Measurements from ENCODE around the gene STARD5. TPM values are rescaled to one million over a fixed set of nuclear protein-coding genes. Genes with fewer than 3 reads are reported as not detected.

Gene STARD5
- total and polyA plus RNA-seq, 2 donors (not counting 1 experiment from before 2014, with no cell fraction given) = 15.7 to 19.9 TPM

GRCh38 chr15:81360491-81360890, 36.5 kb upstream of the STARD5 start:
- ChIA-PET POLR2A (no interaction called here), CTCF (no interaction called here)
- no peak overlapping the region for H3K4me3 ChIP-seq (ENCODE audit: control extremely low read depth in 1 of 5, extremely low read depth in 1 of 5, insufficient read depth in 1 of 5, low read depth in 2 of 5, low read length in 4 of 5)
- Mint-ChIP-seq H3K4me3 (no peak overlapping the region), H3K27ac (no peak overlapping the region), H3K9me3 (ENCODE audit: insufficient read depth) (no peaks in the 10 kb centered on the region), H3K27me3 (peaks cover 8% of the 10 kb centered on the region), H3K4me1 (no peaks in the 10 kb centered on the region)
- no peaks in the 10 kb centered on the region for H3K36me3 ChIP-seq (replicated peaks in 1 of 2; ENCODE audit: control extremely low read depth in 1 of 2, control insufficient read depth in 1 of 2, extremely low read depth in 1 of 2, insufficient read depth in 2 of 2, low read length in 1 of 2)
- no peak overlapping the region for H3K4me2 ChIP-seq (replicated peaks; ENCODE audit: low read depth, low read length, poor library complexity, severe bottlenecking)
- TF ChIP-seq EZH2 (IDR thresholded peaks at IDR 0.05; ENCODE audit: borderline replicate concordance, insufficient read depth, low read depth, low read length, poor library complexity, severe bottlenecking) (no peak), CTCF (IDR thresholded peaks at IDR 0.05) (no peak)
- intact Hi-C loops (cut with micrococcal nuclease) = no loop called here
- no peak overlapping the region for H3K9ac ChIP-seq (ENCODE audit: low read length)
- H3K9me3 ChIP-seq (ENCODE audit: control extremely low read depth in 1 of 3, control insufficient read depth in 2 of 3, insufficient read depth in 1 of 3, low read length in 2 of 3) = no peaks in the 10 kb centered on the region
- DNase-seq (no peak), ATAC-seq (ENCODE audit: low read depth) (no peak)
- H3K79me2 ChIP-seq (ENCODE audit: control insufficient read depth, insufficient read depth, low read length) = no peaks in the 10 kb centered on the region
- H4K20me1 ChIP-seq (ENCODE audit: control insufficient read depth, insufficient read depth, low read length, poor library complexity, severe bottlenecking) = no peaks in the 10 kb centered on the region
- H3K4me1 ChIP-seq (ENCODE audit: control insufficient read depth in 2 of 2, insufficient read depth in 2 of 2, low read length in 2 of 2) = no peaks in the 10 kb centered on the region
- WGBS (ENCODE audit: insufficient coverage) = 93% methylated on average over 4 of the region's 5 CpGs
- H3K27ac ChIP-seq (ENCODE audit: low read length in 2 of 2) = no peak overlapping the region
- no peak overlapping the region for H2AFZ ChIP-seq (ENCODE audit: insufficient read depth, low read depth, low read length, poor library complexity, severe bottlenecking)
- H3K27me3 ChIP-seq (replicated peaks in 1 of 4; ENCODE audit: control extremely low read depth in 1 of 4, control insufficient read depth in 3 of 4, insufficient read depth in 4 of 4, low read length in 3 of 4) = no peaks in the 10 kb centered on the region

GRCh38 chr15:81358248-81358647, 34.3 kb upstream of the STARD5 start:
- Histone ChIP-seq H3K4me1 (ENCODE audit: control insufficient read depth in 2 of 2, insufficient read depth in 2 of 2, low read length in 2 of 2) (no peaks in the 10 kb centered on the region), H3K4me3 (ENCODE audit: control extremely low read depth in 1 of 5, extremely low read depth in 1 of 5, insufficient read depth in 1 of 5, low read depth in 2 of 5, low read length in 4 of 5) (no peak overlapping the region), H2AFZ (ENCODE audit: insufficient read depth, low read depth, low read length, poor library complexity, severe bottlenecking) (no peak overlapping the region), H3K9ac (ENCODE audit: low read length) (no peak overlapping the region), H3K36me3 (replicated peaks in 1 of 2; ENCODE audit: control extremely low read depth in 1 of 2, control insufficient read depth in 1 of 2, extremely low read depth in 1 of 2, insufficient read depth in 2 of 2, low read length in 1 of 2) (no peaks in the 10 kb centered on the region), H3K27ac (ENCODE audit: low read length in 2 of 2) (no peak overlapping the region), H3K27me3 (replicated peaks in 1 of 4; ENCODE audit: control extremely low read depth in 1 of 4, control insufficient read depth in 3 of 4, insufficient read depth in 4 of 4, low read length in 3 of 4) (no peaks in the 10 kb centered on the region), H3K4me2 (replicated peaks; ENCODE audit: low read depth, low read length, poor library complexity, severe bottlenecking) (no peak overlapping the region), H3K9me3 (ENCODE audit: control extremely low read depth in 1 of 3, control insufficient read depth in 2 of 3, insufficient read depth in 1 of 3, low read length in 2 of 3) (no peaks in the 10 kb centered on the region), H4K20me1 (ENCODE audit: control insufficient read depth, insufficient read depth, low read length, poor library complexity, severe bottlenecking) (no peaks in the 10 kb centered on the region), H3K79me2 (ENCODE audit: control insufficient read depth, insufficient read depth, low read length) (no peaks in the 10 kb centered on the region)
- 96% methylated on average over 5 of the region's 6 CpGs for WGBS (ENCODE audit: insufficient coverage)
- Mint-ChIP-seq H3K4me1 (no peaks in the 10 kb centered on the region), H3K4me3 (no peak overlapping the region), H3K9me3 (ENCODE audit: insufficient read depth) (no peaks in the 10 kb centered on the region), H3K27me3 (peaks cover 8% of the 10 kb centered on the region), H3K27ac (no peak overlapping the region)
- POLR2A ChIA-PET = no interaction called here
- TF ChIP-seq CTCF (IDR thresholded peaks at IDR 0.05) (no peak), EZH2 (IDR thresholded peaks at IDR 0.05; ENCODE audit: borderline replicate concordance, insufficient read depth, low read depth, low read length, poor library complexity, severe bottlenecking) (no peak)
- no peak for DNase-seq
- intact Hi-C loops (cut with micrococcal nuclease) = no loop called here
- no peak for ATAC-seq (ENCODE audit: low read depth)
- CTCF ChIA-PET = interaction anchor here (1.2 to 1.4 kb wide), 2 partner anchors 8 to 22 kb away, joined by 3 to 5 read pairs; no protein-coding TSS in a partner anchor

Data from B cell (primary cell).